K562 (cell line): ENCODE results near the gene PPP1R37. TPM values are rescaled to one million over a fixed set of nuclear protein-coding genes. Genes with fewer than 3 reads are reported as not detected.

Source experiments
- ATAC-seq: fragments of 200-7000 bp; cut with Tn5 transposase; 3 replicates; pipeline ENCODE4 v1.9.1; 2020; ENCODE audit warnings: moderate library complexity
- BruUV-seq: library from RNA; stranded (reverse); fragments of 400-500 nt; replicated peaks from 2 replicates; lab custom pipeline; 2021; lab: Mats Ljungman, UMichigan
- CTCF ChIA-PET: fragments of 300-600 bp; formaldehyde crosslinking; extraction: SDS; loops from one replicate; lab custom pipeline; 2021; ENCODE audit warnings: low intra/inter-chr PET ratio; lab: Yijun Ruan, JAX
- POLR2A ChIA-PET: fragments of 300-600, 350-650 bp; sonication (Branson Sonifier 250); formaldehyde crosslinking; extraction: SDS; loops from one replicate; lab custom pipeline; 2021; ENCODE audit warnings: antibody characterized with exemption, inconsistent platforms; lab: Yijun Ruan, JAX
- DNase-seq, 4 experiments: peaks; one replicate each; pipeline versions ENCODE4 v3.0.0 to v3.0.0-alpha.2; 2011 to 2018; ENCODE audit warnings: low spot score in 3 of 4, mixed read lengths in 3 of 4; ENCODE audit errors: extremely low read depth in 1 of 4
- FAIRE-seq: peaks from 2 replicates; lab custom pipeline; 2011; peaks lifted over from hg19 to GRCh38; lab: Jason Lieb, UNC
- H2AFZ ChIP-seq: 2 replicates; pipeline ENCODE4 v1.6.0; 2011; ENCODE audit warnings: low read depth, low read length, control low read depth, inconsistent platforms
- H3K27ac ChIP-seq: fragments of 200-600 bp; 3 replicates; pipeline ENCODE4 v1.8.0; 2011; ENCODE audit warnings: low read depth, mild to moderate bottlenecking, control low read depth, inconsistent platforms, low read length, moderate library complexity, mixed read lengths; ENCODE audit errors: extremely low read depth
- H3K27me3 ChIP-seq, 2 experiments: fragments of 300-600 bp in 1 of 2; 2 replicates in 1 of 2; 3 replicates in 1 of 2; pipeline versions ENCODE4 v1.6.0 to v1.8.0; 2011; ENCODE audit warnings: inconsistent platforms in 2 of 2, low read length in 2 of 2, mild to moderate bottlenecking in 1 of 2, mixed read lengths in 1 of 2, moderate library complexity in 1 of 2; ENCODE audit not compliant: control insufficient read depth in 2 of 2, insufficient read depth in 2 of 2
- H3K36me3 ChIP-seq: fragments of 300-600 bp; 3 replicates; pipeline ENCODE4 v1.8.0; 2011; ENCODE audit warnings: mild to moderate bottlenecking, low read length, inconsistent platforms; ENCODE audit not compliant: control insufficient read depth, insufficient read depth
- H3K4me1 ChIP-seq, 2 experiments: fragments of 200-600 bp in 1 of 2; replicated peaks in 1 of 2; 2 replicates in 1 of 2; 3 replicates in 1 of 2; pipeline versions ENCODE4 v1.5.1 to v1.8.0; 2011; ENCODE audit warnings: inconsistent platforms in 2 of 2, low read length in 2 of 2, mild to moderate bottlenecking in 1 of 2, mixed read lengths in 1 of 2, moderate library complexity in 1 of 2; ENCODE audit not compliant: control insufficient read depth in 2 of 2, insufficient read depth in 2 of 2
- H3K4me2 ChIP-seq: 2 replicates; pipeline ENCODE4 v1.6.1; 2011; ENCODE audit warnings: low read length, control low read depth, inconsistent platforms, mixed read lengths; ENCODE audit not compliant: insufficient read depth
- H3K4me3 ChIP-seq: fragments of 200-600 bp; sonication (generic), shearing (Covaris generic); 2 replicates; pipeline ENCODE4 v1.5.1; 2016; ENCODE audit warnings: control low read depth, inconsistent platforms
- H3K79me2 ChIP-seq: fragments of 200-600 bp; 3 replicates; pipeline ENCODE4 v1.8.0; 2011; ENCODE audit warnings: low read length, inconsistent platforms; ENCODE audit not compliant: control insufficient read depth, insufficient read depth
- H3K9ac ChIP-seq, 2 experiments: 2 replicates each; pipeline versions ENCODE4 v1.6.0 to v1.6.1; 2011; ENCODE audit warnings: low read depth in 2 of 2, low read length in 2 of 2, control low read depth in 1 of 2, inconsistent platforms in 1 of 2, mild to moderate bottlenecking in 1 of 2, mixed read lengths in 1 of 2; ENCODE audit not compliant: insufficient read depth in 1 of 2
- H3K9me1 ChIP-seq: one replicate; pipeline ENCODE4 v1.6.0; 2011; ENCODE audit warnings: inconsistent platforms, mild to moderate bottlenecking, low read length, moderate library complexity; ENCODE audit not compliant: control insufficient read depth, insufficient read depth
- H3K9me3 ChIP-seq: replicated peaks from 2 replicates; pipeline ENCODE4 v1.5.1; 2011; ENCODE audit warnings: low read depth, low read length, inconsistent platforms; ENCODE audit not compliant: control insufficient read depth, insufficient read depth
- H4K20me1 ChIP-seq: replicated peaks from 2 replicates; pipeline ENCODE4 v1.6.1; 2011; ENCODE audit warnings: low read length, inconsistent platforms, mixed read lengths; ENCODE audit not compliant: control insufficient read depth, insufficient read depth
- CHD4 ChIP-seq: fragments of 200-600 bp; sonication (generic); IDR thresholded peaks from 3 replicates; pipeline ENCODE4 v1.6.1; 2012; ENCODE audit warnings: low read depth, mild to moderate bottlenecking, mixed read lengths, low read length, inconsistent platforms; ENCODE audit not compliant: insufficient read depth, insufficient replicate concordance, poor library complexity, severe bottlenecking
- E4F1 ChIP-seq: fragments of 250-450 bp; sonication (Bioruptor Pico); IDR thresholded peaks from 2 replicates; pipeline ENCODE4 v1.5.0; 2021; ENCODE audit warnings: mild to moderate bottlenecking, borderline replicate concordance
- HNRNPK ChIP-seq: fragments of 200-400 bp; formaldehyde crosslinking; IDR thresholded peaks from one replicate; pipeline ENCODE4 v1.6.1; 2018; ENCODE audit warnings: mild to moderate bottlenecking, low read depth, low read length; ENCODE audit not compliant: poor library complexity, severe bottlenecking
- NFIC ChIP-seq: fragments of 450-650 bp; IDR thresholded peaks from 2 replicates; pipeline ENCODE4 v1.6.1; 2017; ENCODE audit warnings: mild to moderate bottlenecking, inconsistent platforms
- POLR2G ChIP-seq: fragments of 200-400 bp; formaldehyde crosslinking; IDR thresholded peaks from 2 replicates; pipeline ENCODE4 v1.6.1; 2017; ENCODE audit warnings: low read depth, mild to moderate bottlenecking, antibody characterized with exemption, low read length, moderate library complexity
- RBM22 ChIP-seq: fragments of 200-400 bp; formaldehyde crosslinking; IDR thresholded peaks from 2 replicates; pipeline ENCODE4 v1.6.1; 2018; ENCODE audit warnings: low read length, low read depth; ENCODE audit not compliant: poor library complexity, severe bottlenecking
- ZBTB33 ChIP-seq: sonication (generic); formaldehyde crosslinking; IDR thresholded peaks from 2 replicates; pipeline ENCODE4 v1.8.1; 2023; ENCODE audit warnings: mild to moderate bottlenecking, missing genetic modification reagents
- WGBS: fragments of 100-300 bp; shearing (Covaris generic); methylation state at CpG from one replicate; pipeline ENCODE4 v1.1.6; 2016; ENCODE audit warnings: low coverage, mixed read lengths; ENCODE audit not compliant: insufficient coverage; ENCODE audit errors: missing lambda C conversion rate; 5-methylcytosine and 5-hydroxymethylcytosine counted together
- in situ Hi-C: fragments of 300-500 bp; cut with MboI; formaldehyde crosslinking; loops from 4 replicates; pipeline ENCODE4 v1.15.0; 2018; ENCODE audit warnings: inconsistent platforms, mixed read lengths
- intact Hi-C: fragments of 100-400 bp; cut with micrococcal nuclease; formaldehyde crosslinking; loops from 2 replicates; pipeline ENCODE4 v1.14.2; 2022
- polyA plus RNA-seq, 8 experiments: library from polyadenylated mRNA; depleted of rRNA in 4 of 8; stranded (reverse) in 5 of 8; unstranded in 3 of 8; fragments of >200 nt; fragmentation: Nextera tagmentation in 2 of 8; fragmentation: Illumina TruSeq in 1 of 8; extraction: Ambion mirVana in 2 of 8; extraction: Trizol in 1 of 8; gene quantifications; 2 replicates each; pipeline versions ENCODE4 v1.2.1 to v1.2.3, GENCODE V29; 2011 to 2014; ENCODE audit warnings: inconsistent platforms in 1 of 8, missing spikeins in 1 of 8
- total RNA-seq, 7 experiments: library from RNA; depleted of rRNA in 6 of 7; stranded (reverse); fragments of >200 nt in 6 of 7; fragmentation: Illumina TruSeq in 2 of 7; extraction: Trizol in 2 of 7; gene quantifications; 2 replicates each; pipeline versions ENCODE4 v1.2.1 to v1.2.3, GENCODE V29; 2011 to 2021; ENCODE audit warnings: low replicate concordance in 1 of 7

The PPP1R37 gene
- total and polyA plus RNA-seq, 9 of the 15 experiments (the other 6 are each of a cell fraction or from before 2014, with no cell fraction given), result 0.04 to 20.3 (median 7.3) TPM

GRCh38 chr19:45145270-45146189 is 52.6 kb downstream of the PPP1R37 start:
- FAIRE-seq, result no peak
- no TSS peak for BruUV-seq
- no peak for DNase-seq
- Histone ChIP-seq H3K27me3 (no peaks in the 10 kb centered on the region), H3K4me1 (peaks cover 0 to 51% of the 10 kb centered on the region in 2 experiments; a peak in 2 of 5 replicates), H4K20me1 (no peaks in the 10 kb centered on the region)
- POLR2A ChIA-PET, result interaction anchor here (0.6 kb wide), 1 partner anchor 80 kb away, joined by 3 read pairs; no protein-coding TSS in a partner anchor
- TF ChIP-seq NFIC (0 out of 2 replicates have a peak, but pooled peaks have one; percentile 29), CHD4 (no peak), E4F1 (CRISPR knock-in tag) (no peak), HNRNPK (no peak), ZBTB33 (CRISPR knock-in tag) (peak; percentile 79), RBM22 (peak; percentile 35), POLR2G (0 out of 2 replicates have a peak, but pooled peaks have one; percentile 10)
- TF ChIP-seq, all 486 proteins: peak for 4
- Histone ChIP-seq H3K36me3 (peaks cover 55% of the 10 kb centered on the region; the same call in 1 of the 3 replicates), H3K79me2 (no peaks in the 10 kb centered on the region), H3K9me1 (no peaks in the 10 kb centered on the region), H3K4me2 (no peak overlapping the region), H3K9me3 (no peaks in the 10 kb centered on the region), H3K27ac (no peak overlapping the region), H2AFZ (no peak overlapping the region), H3K4me3 (no peak overlapping the region), H3K9ac (peak overlapping the region in 1 of 2 experiments; percentile 70; a peak in 2 of 4 replicates)
- CTCF ChIA-PET, result no interaction called here
- intact Hi-C loops, result no loop called here
- in situ Hi-C loops, result no loop called here
- no peak for ATAC-seq
- 98% methylated on average over 17 of the region's 54 CpGs for WGBS
